Glutamatergic neuron (in vitro differentiated cells): Measurements from ENCODE around the gene TWIST2. TPM values are rescaled to one million over a fixed set of nuclear protein-coding genes. Genes with fewer than 3 reads are reported as not detected.

Experiments used
- DNase-seq: peaks from one replicate; pipeline ENCODE4 v3.0.0; 2022
- H3K27ac Mint-ChIP-seq: one replicate; pipeline ENCODE4 v1.8.0; 2020; ENCODE audit warnings: mild to moderate bottlenecking, mixed read lengths, inconsistent platforms; ENCODE audit not compliant: unreplicated experiment
- H3K27me3 Mint-ChIP-seq: one replicate; pipeline ENCODE4 v1.8.0; 2020; ENCODE audit warnings: mild to moderate bottlenecking, moderate library complexity, mixed read lengths, inconsistent platforms; ENCODE audit not compliant: unreplicated experiment
- H3K36me3 Mint-ChIP-seq: one replicate; pipeline ENCODE4 v1.8.0; 2020; ENCODE audit warnings: mild to moderate bottlenecking, mixed read lengths, inconsistent platforms; ENCODE audit not compliant: unreplicated experiment
- H3K4me1 Mint-ChIP-seq: one replicate; pipeline ENCODE4 v1.8.0; 2020; ENCODE audit warnings: mild to moderate bottlenecking, low read depth, mixed read lengths, inconsistent platforms; ENCODE audit not compliant: unreplicated experiment
- H3K4me3 Mint-ChIP-seq: one replicate; pipeline ENCODE4 v1.8.0; 2020; ENCODE audit warnings: mild to moderate bottlenecking, mixed read lengths, inconsistent platforms; ENCODE audit not compliant: unreplicated experiment
- H3K9me3 Mint-ChIP-seq: one replicate; pipeline ENCODE4 v1.8.0; 2020; ENCODE audit warnings: mild to moderate bottlenecking, moderate library complexity, mixed read lengths, inconsistent platforms; ENCODE audit not compliant: unreplicated experiment
- total RNA-seq: library from RNA; stranded (reverse); fragmentation: NEBNext Ultra II Directional; extraction: Animal tissue kit (Norgen Biotek cat#: 25700); gene quantifications from one replicate; pipeline ENCODE4 v1.2.1, GENCODE V29; 2021; ENCODE audit not compliant: unreplicated experiment
- TF ChIP-seq, protein P1 (sequence below): fragments of 200-600 bp; sonication (generic); IDR thresholded peaks from one replicate; pipeline ENCODE4 v1.5.0; 2021; ENCODE audit not compliant: partially characterized antibody, unreplicated experiment

The TWIST2 gene
- total RNA-seq, 1 donor from 2014 or later, result not detected

DNA sequence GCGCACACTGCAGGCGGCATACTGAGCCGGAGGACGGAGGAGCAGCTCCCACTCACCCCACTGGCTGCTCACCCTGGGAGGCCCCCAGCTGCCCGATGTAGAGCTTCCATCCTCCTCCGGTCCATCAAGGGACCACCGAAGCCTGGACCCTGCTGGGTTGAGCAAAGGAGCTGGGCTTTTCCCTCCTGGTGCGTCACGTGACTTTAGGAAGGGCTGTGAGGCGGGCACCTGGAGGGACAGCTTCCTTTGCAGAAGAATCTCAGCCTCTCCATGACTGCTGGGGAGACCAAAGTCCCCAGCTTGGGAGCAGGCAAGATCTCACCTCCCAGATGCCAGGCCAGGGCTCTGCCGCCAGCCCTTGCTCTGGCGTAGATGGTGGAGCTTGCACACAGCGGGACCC lies 102.7 kb downstream of the TWIST2 start:
- Mint-ChIP-seq H3K4me3 (no peak overlapping the region), H3K4me1 (peaks cover 2% of the 10 kb centered on the region), H3K27ac (no peak overlapping the region), H3K9me3 (peaks cover 3% of the 10 kb centered on the region), H3K27me3 (peaks cover 7% of the 10 kb centered on the region), H3K36me3 (no peaks in the 10 kb centered on the region)
- DNase-seq, result no peak
- TF ChIP-seq, protein P1, sequence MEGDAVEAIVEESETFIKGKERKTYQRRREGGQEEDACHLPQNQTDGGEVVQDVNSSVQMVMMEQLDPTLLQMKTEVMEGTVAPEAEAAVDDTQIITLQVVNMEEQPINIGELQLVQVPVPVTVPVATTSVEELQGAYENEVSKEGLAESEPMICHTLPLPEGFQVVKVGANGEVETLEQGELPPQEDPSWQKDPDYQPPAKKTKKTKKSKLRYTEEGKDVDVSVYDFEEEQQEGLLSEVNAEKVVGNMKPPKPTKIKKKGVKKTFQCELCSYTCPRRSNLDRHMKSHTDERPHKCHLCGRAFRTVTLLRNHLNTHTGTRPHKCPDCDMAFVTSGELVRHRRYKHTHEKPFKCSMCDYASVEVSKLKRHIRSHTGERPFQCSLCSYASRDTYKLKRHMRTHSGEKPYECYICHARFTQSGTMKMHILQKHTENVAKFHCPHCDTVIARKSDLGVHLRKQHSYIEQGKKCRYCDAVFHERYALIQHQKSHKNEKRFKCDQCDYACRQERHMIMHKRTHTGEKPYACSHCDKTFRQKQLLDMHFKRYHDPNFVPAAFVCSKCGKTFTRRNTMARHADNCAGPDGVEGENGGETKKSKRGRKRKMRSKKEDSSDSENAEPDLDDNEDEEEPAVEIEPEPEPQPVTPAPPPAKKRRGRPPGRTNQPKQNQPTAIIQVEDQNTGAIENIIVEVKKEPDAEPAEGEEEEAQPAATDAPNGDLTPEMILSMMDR, result no peak

DNA sequence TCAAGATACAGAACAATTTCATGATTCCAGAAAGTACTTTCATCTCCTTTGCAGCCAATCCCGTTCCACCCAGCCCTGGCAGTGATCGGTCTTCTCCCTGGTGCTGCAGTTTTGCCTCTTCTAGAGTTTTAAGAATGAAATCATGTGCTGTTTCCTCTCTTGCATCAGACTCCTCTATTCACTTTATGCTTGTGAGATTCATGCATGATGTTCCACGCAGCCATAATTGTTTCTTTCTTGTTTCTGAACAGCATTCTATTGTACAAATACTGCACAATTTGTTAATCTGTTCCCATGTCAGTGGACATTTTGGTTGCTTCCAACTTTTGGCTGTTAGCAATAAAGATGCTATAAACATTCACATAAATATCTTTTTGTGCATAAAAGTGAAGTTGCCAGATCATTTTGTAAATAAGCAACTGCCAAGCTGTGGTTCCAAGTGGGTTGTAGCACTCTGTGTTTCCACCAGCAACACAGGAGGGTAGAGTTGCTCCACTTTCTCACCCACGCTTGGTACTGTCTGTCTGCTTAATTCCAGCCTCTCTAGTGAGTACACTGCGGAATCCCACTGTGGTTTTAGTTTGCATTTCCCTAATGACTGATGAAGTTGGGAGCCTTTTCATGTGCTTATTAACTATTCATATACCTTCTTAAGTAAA lies 104.5 kb downstream of the TWIST2 start:
- DNase-seq, result no peak
- no peak overlapping the region for H3K27ac Mint-ChIP-seq
- no peaks in the 10 kb centered on the region for H3K36me3 Mint-ChIP-seq
- H3K27me3 Mint-ChIP-seq, result peaks cover 7% of the 10 kb centered on the region
- H3K4me1 Mint-ChIP-seq, result peaks cover 2% of the 10 kb centered on the region
- TF ChIP-seq, protein P1, result no peak
- no peak overlapping the region for H3K4me3 Mint-ChIP-seq
- peaks cover 3% of the 10 kb centered on the region for H3K9me3 Mint-ChIP-seq

DNA sequence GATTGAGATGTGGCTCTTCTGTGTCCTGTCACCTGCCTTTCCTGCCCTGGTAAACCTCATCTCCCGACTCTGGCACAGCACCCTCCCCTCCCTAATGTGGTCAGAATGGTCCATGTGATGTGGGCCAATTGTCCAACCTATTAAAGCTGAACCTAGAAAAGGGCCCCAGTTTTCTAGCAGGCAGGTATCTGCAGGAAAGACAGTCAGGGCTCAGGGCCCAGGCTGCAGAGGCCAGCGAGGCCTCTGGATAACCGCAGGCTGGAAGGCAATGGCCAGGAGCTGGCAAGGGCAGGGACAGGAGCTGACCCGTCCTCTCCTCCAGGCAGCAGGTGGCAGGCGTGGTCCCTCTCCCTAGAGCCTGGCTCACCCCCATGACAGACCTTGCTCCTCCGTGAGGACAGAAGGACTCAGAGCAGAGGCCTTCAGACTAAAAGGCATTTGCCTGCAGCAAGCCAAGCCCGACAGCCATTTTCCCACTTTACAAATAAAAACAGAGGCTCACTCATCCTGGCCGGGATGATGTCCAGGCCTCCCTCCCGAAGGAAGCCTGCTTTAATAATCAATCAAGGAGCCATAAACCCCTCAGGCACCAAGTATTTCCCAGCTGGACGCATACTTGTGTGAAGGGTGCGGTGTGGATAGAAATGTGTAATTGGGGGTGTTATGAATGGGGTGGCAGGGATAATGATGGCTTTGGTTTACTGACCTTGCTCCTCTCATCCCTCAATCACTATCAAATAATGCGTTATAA lies 107.1 kb downstream of the TWIST2 start:
- Mint-ChIP-seq H3K4me1 (peaks cover 2% of the 10 kb centered on the region), H3K4me3 (no peak overlapping the region), H3K9me3 (peaks cover 4% of the 10 kb centered on the region), H3K27ac (no peak overlapping the region), H3K27me3 (peaks cover 2% of the 10 kb centered on the region), H3K36me3 (no peaks in the 10 kb centered on the region)
- TF ChIP-seq, protein P1, result no peak
- DNase-seq, result no peak

DNA sequence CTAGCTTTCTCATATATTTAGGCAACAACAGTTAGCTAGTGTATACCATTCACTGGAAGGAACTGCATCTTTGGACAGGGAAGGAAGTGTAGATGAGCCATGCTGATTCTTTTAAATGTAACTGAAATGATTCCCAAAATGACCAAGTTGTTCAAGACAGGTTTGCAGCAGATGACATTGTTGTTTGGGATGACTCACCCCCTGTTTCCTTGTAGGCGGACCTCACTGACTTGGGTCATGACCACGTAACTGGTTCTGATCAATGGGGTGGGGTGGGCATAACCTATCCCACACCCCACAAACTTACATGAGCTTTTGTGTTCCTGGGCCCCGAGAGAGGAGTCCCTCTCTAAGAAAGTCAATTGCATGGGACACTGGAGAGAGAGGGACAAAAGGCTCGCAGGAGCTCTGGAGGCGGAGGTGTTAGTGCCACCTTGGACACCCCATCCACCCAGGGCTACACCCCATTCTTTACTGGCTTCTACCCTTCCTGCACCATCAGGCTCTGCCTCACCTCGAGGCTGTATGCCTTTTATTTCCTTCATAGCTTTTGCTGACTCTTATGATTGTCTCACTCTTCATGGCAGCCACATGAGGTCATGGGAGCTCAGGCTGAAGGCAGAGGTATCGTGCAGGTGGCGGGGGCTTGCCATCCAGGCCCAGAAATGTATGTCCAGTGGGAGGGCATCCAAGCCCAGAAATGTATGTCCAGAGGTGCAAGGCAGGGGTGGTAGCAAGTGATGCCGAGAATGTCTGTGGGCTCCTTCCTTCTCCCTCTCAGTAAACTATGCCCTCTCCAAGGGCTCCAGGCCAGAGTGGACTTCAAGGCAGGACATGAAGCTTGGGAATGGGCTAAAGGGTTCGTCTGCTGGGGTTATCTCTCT lies 108.0 kb downstream of the TWIST2 start:
- peaks cover 2% of the 10 kb centered on the region for H3K4me1 Mint-ChIP-seq
- TF ChIP-seq, protein P1, result no peak
- H3K27ac Mint-ChIP-seq, result no peak overlapping the region
- peaks cover 2% of the 10 kb centered on the region for H3K27me3 Mint-ChIP-seq
- no peak for DNase-seq
- H3K9me3 Mint-ChIP-seq, result peaks cover 6% of the 10 kb centered on the region
- no peaks in the 10 kb centered on the region for H3K36me3 Mint-ChIP-seq
- no peak overlapping the region for H3K4me3 Mint-ChIP-seq
